Esophagus muscularis mucosa (tissue), 4 donors: ENCODE data around the gene SNIP1.

Experiments used
- EP300 ChIP-seq: sonication (generic); formaldehyde crosslinking; IDR thresholded peaks from one replicate; pipeline ENCODE4 v1.6.1; 2017; ENCODE audit warnings: antibody characterized with exemption
- POLR2A ChIP-seq: fragments of 450-650 bp; IDR thresholded peaks from one replicate; pipeline ENCODE4 v1.6.1; 2017; ENCODE audit warnings: antibody characterized with exemption, moderate library complexity, mild to moderate bottlenecking, low read depth
- POLR2AphosphoS5 ChIP-seq, 2 donors: sonication (generic); formaldehyde crosslinking; IDR thresholded peaks; one replicate each; pipeline ENCODE4 v1.6.1; 2017; ENCODE audit warnings: antibody characterized with exemption in 2 of 2
- TF ChIP-seq, protein P1 (sequence below), 3 experiments: fragments of 200-600 bp in 2 of 3; fragments of 450-650 bp in 1 of 3; sonication (generic) in 2 of 3; IDR thresholded peaks; one replicate each; pipeline ENCODE4 v1.5.1; 2017 to 2019; ENCODE audit warnings: antibody characterized with exemption in 3 of 3, mild to moderate bottlenecking in 2 of 3, moderate library complexity in 1 of 3

DNA sequence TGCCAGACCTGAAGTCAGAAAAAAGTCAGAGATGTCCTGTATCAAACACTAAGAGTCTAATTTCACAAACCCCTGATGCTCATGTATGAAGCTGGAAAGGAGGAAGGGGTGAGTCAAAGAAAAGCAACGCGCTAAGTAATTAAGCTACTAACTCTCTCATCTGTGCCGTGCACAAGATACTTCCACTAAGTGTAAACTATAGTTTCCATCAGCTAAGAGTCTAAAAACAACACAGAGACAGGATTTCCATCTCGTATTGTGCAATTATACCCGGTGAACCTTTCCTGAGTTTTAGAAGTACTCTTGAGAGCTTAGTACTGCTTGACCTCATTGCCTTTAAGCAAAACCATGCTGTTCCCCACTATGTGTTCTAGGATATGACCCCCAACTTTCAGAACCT, 21.6 kb upstream of the SNIP1 start:
- TF ChIP-seq, protein P1, sequence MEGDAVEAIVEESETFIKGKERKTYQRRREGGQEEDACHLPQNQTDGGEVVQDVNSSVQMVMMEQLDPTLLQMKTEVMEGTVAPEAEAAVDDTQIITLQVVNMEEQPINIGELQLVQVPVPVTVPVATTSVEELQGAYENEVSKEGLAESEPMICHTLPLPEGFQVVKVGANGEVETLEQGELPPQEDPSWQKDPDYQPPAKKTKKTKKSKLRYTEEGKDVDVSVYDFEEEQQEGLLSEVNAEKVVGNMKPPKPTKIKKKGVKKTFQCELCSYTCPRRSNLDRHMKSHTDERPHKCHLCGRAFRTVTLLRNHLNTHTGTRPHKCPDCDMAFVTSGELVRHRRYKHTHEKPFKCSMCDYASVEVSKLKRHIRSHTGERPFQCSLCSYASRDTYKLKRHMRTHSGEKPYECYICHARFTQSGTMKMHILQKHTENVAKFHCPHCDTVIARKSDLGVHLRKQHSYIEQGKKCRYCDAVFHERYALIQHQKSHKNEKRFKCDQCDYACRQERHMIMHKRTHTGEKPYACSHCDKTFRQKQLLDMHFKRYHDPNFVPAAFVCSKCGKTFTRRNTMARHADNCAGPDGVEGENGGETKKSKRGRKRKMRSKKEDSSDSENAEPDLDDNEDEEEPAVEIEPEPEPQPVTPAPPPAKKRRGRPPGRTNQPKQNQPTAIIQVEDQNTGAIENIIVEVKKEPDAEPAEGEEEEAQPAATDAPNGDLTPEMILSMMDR (IDR thresholded peaks at IDR 0.05), result no peak
- no peak for TF ChIP-seq POLR2A
- TF ChIP-seq POLR2AphosphoS5 (IDR thresholded peaks at IDR 0.05), result no peak
- TF ChIP-seq EP300, result no peak
